ENCODE data around the gene ARMH4. TPM values are rescaled to one million over a fixed set of nuclear protein-coding genes. Genes with fewer than 3 reads are reported as not detected.

ARMH4 gene
- total and polyA plus RNA-seq, 2 donors (not counting 1 experiment from before 2014, with no cell fraction given), result not detected

DNA sequence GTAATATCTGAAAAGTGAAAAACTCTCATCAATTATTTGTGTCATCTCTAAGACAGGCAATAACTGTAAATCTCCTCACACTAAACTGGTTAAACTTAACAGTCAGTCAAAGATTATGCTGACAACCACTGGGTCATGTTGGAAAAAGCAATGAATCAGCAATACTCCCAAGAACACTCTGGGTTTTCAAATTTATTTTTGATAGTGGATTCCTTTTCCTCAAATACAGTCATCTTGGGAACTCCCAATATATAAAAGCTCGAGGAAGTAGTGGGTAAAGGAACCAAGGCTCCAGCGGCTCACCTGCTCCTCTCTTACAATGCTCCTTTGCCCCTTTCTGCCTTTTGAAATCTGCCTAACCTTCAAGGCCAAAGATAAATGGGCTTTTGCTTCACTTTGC, 70.0 kb downstream of the ARMH4 start:
- Mint-ChIP-seq H3K4me3 (no peak overlapping the region), H3K27ac (no peak overlapping the region), H3K9me3 (ENCODE audit: insufficient read depth) (no peaks in the 10 kb centered on the region), H3K4me1 (no peaks in the 10 kb centered on the region), H3K27me3 (peaks cover 14% of the 10 kb centered on the region)
- intact Hi-C loops (cut with micrococcal nuclease), result no loop called here
- DNase-seq, result no peak
- ATAC-seq (ENCODE audit: low read depth), result no peak
- CTCF ChIA-PET, result interaction anchor here (1.2 kb wide), 1 partner anchor 25 kb away, joined by 3 read pairs; no protein-coding TSS in a partner anchor
- Histone ChIP-seq H3K27me3 (replicated peaks in 1 of 4; ENCODE audit: control extremely low read depth in 1 of 4, control insufficient read depth in 3 of 4, insufficient read depth in 4 of 4, low read length in 3 of 4) (peaks cover 0 to 10% (median 3%) of the 10 kb centered on the region in 4 experiments), H2AFZ (ENCODE audit: insufficient read depth, low read depth, low read length, poor library complexity, severe bottlenecking) (no peak overlapping the region), H4K20me1 (ENCODE audit: control insufficient read depth, insufficient read depth, low read length, poor library complexity, severe bottlenecking) (no peaks in the 10 kb centered on the region), H3K9ac (ENCODE audit: low read length) (no peak overlapping the region), H3K79me2 (ENCODE audit: control insufficient read depth, insufficient read depth, low read length) (no peaks in the 10 kb centered on the region), H3K4me1 (ENCODE audit: control insufficient read depth in 2 of 2, insufficient read depth in 2 of 2, low read length in 2 of 2) (no peaks in the 10 kb centered on the region), H3K27ac (ENCODE audit: low read length in 2 of 2) (no peak overlapping the region), H3K36me3 (replicated peaks in 1 of 2; ENCODE audit: control extremely low read depth in 1 of 2, control insufficient read depth in 1 of 2, extremely low read depth in 1 of 2, insufficient read depth in 2 of 2, low read length in 1 of 2) (no peaks in the 10 kb centered on the region), H3K4me2 (replicated peaks; ENCODE audit: low read depth, low read length, poor library complexity, severe bottlenecking) (no peak overlapping the region), H3K9me3 (ENCODE audit: control extremely low read depth in 1 of 3, control insufficient read depth in 2 of 3, insufficient read depth in 1 of 3, low read length in 2 of 3) (no peaks in the 10 kb centered on the region), H3K4me3 (ENCODE audit: control extremely low read depth in 1 of 5, extremely low read depth in 1 of 5, insufficient read depth in 1 of 5, low read depth in 2 of 5, low read length in 4 of 5) (no peak overlapping the region)
- no CpG with 5 or more reads among the region's 2 CpGs for WGBS (ENCODE audit: insufficient coverage)
- POLR2A ChIA-PET, result no interaction called here
- TF ChIP-seq, protein P1, sequence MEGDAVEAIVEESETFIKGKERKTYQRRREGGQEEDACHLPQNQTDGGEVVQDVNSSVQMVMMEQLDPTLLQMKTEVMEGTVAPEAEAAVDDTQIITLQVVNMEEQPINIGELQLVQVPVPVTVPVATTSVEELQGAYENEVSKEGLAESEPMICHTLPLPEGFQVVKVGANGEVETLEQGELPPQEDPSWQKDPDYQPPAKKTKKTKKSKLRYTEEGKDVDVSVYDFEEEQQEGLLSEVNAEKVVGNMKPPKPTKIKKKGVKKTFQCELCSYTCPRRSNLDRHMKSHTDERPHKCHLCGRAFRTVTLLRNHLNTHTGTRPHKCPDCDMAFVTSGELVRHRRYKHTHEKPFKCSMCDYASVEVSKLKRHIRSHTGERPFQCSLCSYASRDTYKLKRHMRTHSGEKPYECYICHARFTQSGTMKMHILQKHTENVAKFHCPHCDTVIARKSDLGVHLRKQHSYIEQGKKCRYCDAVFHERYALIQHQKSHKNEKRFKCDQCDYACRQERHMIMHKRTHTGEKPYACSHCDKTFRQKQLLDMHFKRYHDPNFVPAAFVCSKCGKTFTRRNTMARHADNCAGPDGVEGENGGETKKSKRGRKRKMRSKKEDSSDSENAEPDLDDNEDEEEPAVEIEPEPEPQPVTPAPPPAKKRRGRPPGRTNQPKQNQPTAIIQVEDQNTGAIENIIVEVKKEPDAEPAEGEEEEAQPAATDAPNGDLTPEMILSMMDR (IDR thresholded peaks at IDR 0.05), result no peak
- TF ChIP-seq EZH2 (IDR thresholded peaks at IDR 0.05; ENCODE audit: borderline replicate concordance, insufficient read depth, low read depth, low read length, poor library complexity, severe bottlenecking), result no peak

- Histone ChIP-seq H3K9me3 (ENCODE audit: control extremely low read depth in 1 of 3, control insufficient read depth in 2 of 3, insufficient read depth in 1 of 3, low read length in 2 of 3) (no peaks in the 10 kb centered on the region), H3K4me1 (ENCODE audit: control insufficient read depth in 2 of 2, insufficient read depth in 2 of 2, low read length in 2 of 2) (no peaks in the 10 kb centered on the region), H2AFZ (ENCODE audit: insufficient read depth, low read depth, low read length, poor library complexity, severe bottlenecking) (no peak overlapping the region), H3K27me3 (replicated peaks in 1 of 4; ENCODE audit: control extremely low read depth in 1 of 4, control insufficient read depth in 3 of 4, insufficient read depth in 4 of 4, low read length in 3 of 4) (no peaks in the 10 kb centered on the region), H3K4me3 (ENCODE audit: control extremely low read depth in 1 of 5, extremely low read depth in 1 of 5, insufficient read depth in 1 of 5, low read depth in 2 of 5, low read length in 4 of 5) (no peak overlapping the region), H4K20me1 (ENCODE audit: control insufficient read depth, insufficient read depth, low read length, poor library complexity, severe bottlenecking) (no peaks in the 10 kb centered on the region), H3K9ac (ENCODE audit: low read length) (no peak overlapping the region), H3K36me3 (replicated peaks in 1 of 2; ENCODE audit: control extremely low read depth in 1 of 2, control insufficient read depth in 1 of 2, extremely low read depth in 1 of 2, insufficient read depth in 2 of 2, low read length in 1 of 2) (no peaks in the 10 kb centered on the region), H3K79me2 (ENCODE audit: control insufficient read depth, insufficient read depth, low read length) (no peaks in the 10 kb centered on the region), H3K27ac (ENCODE audit: low read length in 2 of 2) (no peak overlapping the region), H3K4me2 (replicated peaks; ENCODE audit: low read depth, low read length, poor library complexity, severe bottlenecking) (no peak overlapping the region)
- DNase-seq (no peak), ATAC-seq (ENCODE audit: low read depth) (no peak)
- ChIA-PET CTCF (interaction anchor here (1.8 kb wide), 1 partner anchor 10 kb away, joined by 7 read pairs; no protein-coding TSS in a partner anchor), POLR2A (no interaction called here)
- intact Hi-C loops (cut with micrococcal nuclease), result no loop called here
- TF ChIP-seq, protein P1 (IDR thresholded peaks at IDR 0.05), result no peak
- no peak for TF ChIP-seq EZH2 (IDR thresholded peaks at IDR 0.05; ENCODE audit: borderline replicate concordance, insufficient read depth, low read depth, low read length, poor library complexity, severe bottlenecking)
- Mint-ChIP-seq H3K4me1 (no peaks in the 10 kb centered on the region), H3K4me3 (no peak overlapping the region), H3K9me3 (ENCODE audit: insufficient read depth) (no peaks in the 10 kb centered on the region), H3K27ac (no peak overlapping the region), H3K27me3 (peaks cover 7% of the 10 kb centered on the region)
These were observed 73.5 kb downstream of the ARMH4 start for GRCh38 chr14:58078471-58078870.

Data from B cell (primary cell).